Endothelial cell of umbilical vein (primary cell): Measurements from ENCODE around the gene NADSYN1.

Source experiments
- CTCF ChIP-seq, 2 donors: IDR thresholded peaks; 1 replicate in 1 of 2; 2 replicates in 1 of 2; pipeline ENCODE4 v1.5.1; 2011; ENCODE audit warnings: low read length in 2 of 2, mild to moderate bottlenecking in 2 of 2, moderate library complexity in 2 of 2, control low read depth in 1 of 2, inconsistent platforms in 1 of 2, low read depth in 1 of 2; ENCODE audit not compliant: insufficient read depth in 1 of 2; ENCODE audit errors: extremely low read depth in 1 of 2
- EZH2 ChIP-seq: IDR thresholded peaks from 2 replicates; pipeline ENCODE4 v1.6.1; 2012; ENCODE audit warnings: borderline replicate concordance, low read depth, mild to moderate bottlenecking, moderate library complexity, low read length, inconsistent platforms; ENCODE audit not compliant: severe bottlenecking
- FOS ChIP-seq: IDR thresholded peaks from 2 replicates; pipeline ENCODE4 v1.6.1; 2011; ENCODE audit warnings: mild to moderate bottlenecking, low read length, moderate library complexity, borderline replicate concordance; ENCODE audit not compliant: insufficient read depth
- GATA2 ChIP-seq: IDR thresholded peaks from 2 replicates; pipeline ENCODE4 v1.7.0; 2011; ENCODE audit warnings: low read depth, mild to moderate bottlenecking, moderate library complexity, mixed read lengths, low read length; ENCODE audit not compliant: insufficient read length, insufficient read depth
- JUN ChIP-seq: IDR thresholded peaks from 2 replicates; pipeline ENCODE4 v1.6.1; 2011; ENCODE audit warnings: borderline replicate concordance, low read depth; ENCODE audit not compliant: insufficient read length, insufficient read depth
- MYC ChIP-seq: IDR thresholded peaks from one replicate; pipeline ENCODE4 v1.6.1; 2011; ENCODE audit warnings: mild to moderate bottlenecking, low read depth, low read length
- POLR2A ChIP-seq: IDR thresholded peaks from 2 replicates; pipeline ENCODE4 v1.6.1; 2012; ENCODE audit warnings: low read depth, mild to moderate bottlenecking, control low read depth, low read length
- POLR2AphosphoS5 ChIP-seq: IDR thresholded peaks from 2 replicates; pipeline ENCODE4 v1.6.1; 2012; ENCODE audit warnings: low read depth, mild to moderate bottlenecking, control low read depth, low read length, moderate library complexity; ENCODE audit not compliant: insufficient read depth
- TF ChIP-seq, protein P1 (sequence below): IDR thresholded peaks from 2 replicates; pipeline ENCODE4 v1.6.1; 2011; ENCODE audit not compliant: insufficient read depth, insufficient read length

DNA sequence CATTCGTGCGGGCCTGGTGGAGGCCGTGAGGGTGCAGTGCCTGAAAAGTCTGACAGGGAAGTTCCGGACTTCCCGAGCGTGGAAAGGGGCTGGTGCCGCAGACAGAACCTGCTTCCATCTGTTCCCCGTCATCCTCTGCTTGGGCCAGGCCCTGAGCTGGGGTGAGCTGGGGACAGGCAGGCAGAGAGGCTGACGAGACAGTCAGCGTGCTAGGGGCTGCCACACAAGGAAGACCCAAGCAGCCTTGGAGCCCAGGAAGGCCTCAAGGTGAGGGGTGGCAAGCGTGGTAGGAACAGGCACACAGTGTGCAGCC, 25.5 kb downstream of the NADSYN1 start:
- no peak for TF ChIP-seq POLR2A
- TF ChIP-seq CTCF (IDR thresholded peaks at IDR 0.05; ENCODE audit: extremely low read depth in 1 of 2, insufficient read depth in 1 of 2, low read depth in 1 of 2, low read length in 2 of 2): no peak
- no peak for TF ChIP-seq POLR2AphosphoS5
- no peak for TF ChIP-seq FOS
- no peak for TF ChIP-seq EZH2
- TF ChIP-seq, protein P1, sequence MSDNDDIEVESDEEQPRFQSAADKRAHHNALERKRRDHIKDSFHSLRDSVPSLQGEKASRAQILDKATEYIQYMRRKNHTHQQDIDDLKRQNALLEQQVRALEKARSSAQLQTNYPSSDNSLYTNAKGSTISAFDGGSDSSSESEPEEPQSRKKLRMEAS: no peak
- no peak for TF ChIP-seq JUN
- no peak for TF ChIP-seq MYC
- no peak for TF ChIP-seq GATA2
